Measurements from ENCODE around the gene KANTR.
A peak's percentile ranks its signal among the peaks of the same experiment; 100 is the strongest.

Gene KANTR, protein sequence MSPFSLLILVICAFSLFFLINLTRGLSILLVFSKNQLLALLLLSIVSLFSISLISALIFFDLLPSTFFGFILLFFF

GRCh38 chrX:53093748-53094581, at the start of gene KANTR:
TSS of gene KANTR (plus strand) at chrX:53094142. CDS start at chrX:53124273, 30,131 bp downstream.
- peak; percentile 93 for DNase-seq

- no peak for DNase-seq
These were observed 48.9 kb upstream of the KANTR start for GRCh38 chrX:53044995-53045394.

- no peak for DNase-seq
These were observed 46.7 kb upstream of the KANTR start for GRCh38 chrX:53047228-53047627.

GRCh38 chrX:53048169-53049126, 45.5 kb upstream of the KANTR start, which contains the start of gene GPR173:
TSS of gene GPR173 (plus strand) at chrX:53048789. CDS start at chrX:53076622, 27,833 bp downstream.
- DNase-seq = no peak

GRCh38 chrX:53049127-53049517, 44.8 kb upstream of the KANTR start:
- no peak for DNase-seq

- DNase-seq = no peak
These were observed 43.1 kb upstream of the KANTR start for GRCh38 chrX:53050841-53051240.

- DNase-seq = no peak
These were observed 38.6 kb upstream of the KANTR start for GRCh38 chrX:53055244-53055849.

DNA sequence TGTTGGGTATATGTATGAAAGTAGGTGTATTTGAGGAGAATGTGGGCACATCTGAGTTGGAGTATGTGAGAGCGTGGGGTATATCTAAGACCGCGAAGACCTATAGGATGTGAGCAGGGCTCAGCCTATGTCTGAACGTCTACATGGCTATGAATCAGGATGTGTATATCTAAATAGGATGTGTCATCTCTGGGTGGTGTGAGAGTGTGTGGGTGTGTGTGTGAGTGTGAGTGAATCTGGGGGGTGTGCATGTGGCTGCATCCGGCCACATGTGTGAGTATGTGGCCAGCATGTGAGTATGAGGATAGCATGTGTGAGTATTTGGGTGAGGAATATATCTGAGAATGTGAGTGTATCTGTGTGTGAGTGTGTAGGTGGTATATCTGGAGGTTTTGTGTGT, 37.6 kb upstream of the KANTR start:
- no peak for DNase-seq

- no peak for DNase-seq
These were observed 28.8 kb upstream of the KANTR start for GRCh38 chrX:53065104-53065503.

DNA sequence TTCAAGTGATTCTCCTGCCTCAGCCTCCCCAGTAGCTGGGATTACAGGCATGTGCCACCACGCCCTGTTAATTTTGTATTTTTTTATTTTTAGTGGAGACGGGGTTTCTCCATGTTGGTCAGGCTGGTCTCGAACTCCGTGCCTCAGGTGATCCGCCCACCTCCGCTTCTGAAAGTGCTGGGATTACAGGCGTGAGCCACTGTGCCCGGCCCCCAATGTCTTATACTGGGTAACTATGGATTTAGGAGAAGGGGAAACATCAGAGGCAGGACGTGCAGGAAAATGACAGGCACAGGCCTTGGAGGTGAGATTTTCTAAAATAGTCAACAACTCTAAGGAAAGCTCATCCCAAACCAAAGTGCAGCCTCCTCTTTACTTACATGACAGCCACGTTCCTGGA, 22.9 kb upstream of the KANTR start:
- DNase-seq = no peak

DNA sequence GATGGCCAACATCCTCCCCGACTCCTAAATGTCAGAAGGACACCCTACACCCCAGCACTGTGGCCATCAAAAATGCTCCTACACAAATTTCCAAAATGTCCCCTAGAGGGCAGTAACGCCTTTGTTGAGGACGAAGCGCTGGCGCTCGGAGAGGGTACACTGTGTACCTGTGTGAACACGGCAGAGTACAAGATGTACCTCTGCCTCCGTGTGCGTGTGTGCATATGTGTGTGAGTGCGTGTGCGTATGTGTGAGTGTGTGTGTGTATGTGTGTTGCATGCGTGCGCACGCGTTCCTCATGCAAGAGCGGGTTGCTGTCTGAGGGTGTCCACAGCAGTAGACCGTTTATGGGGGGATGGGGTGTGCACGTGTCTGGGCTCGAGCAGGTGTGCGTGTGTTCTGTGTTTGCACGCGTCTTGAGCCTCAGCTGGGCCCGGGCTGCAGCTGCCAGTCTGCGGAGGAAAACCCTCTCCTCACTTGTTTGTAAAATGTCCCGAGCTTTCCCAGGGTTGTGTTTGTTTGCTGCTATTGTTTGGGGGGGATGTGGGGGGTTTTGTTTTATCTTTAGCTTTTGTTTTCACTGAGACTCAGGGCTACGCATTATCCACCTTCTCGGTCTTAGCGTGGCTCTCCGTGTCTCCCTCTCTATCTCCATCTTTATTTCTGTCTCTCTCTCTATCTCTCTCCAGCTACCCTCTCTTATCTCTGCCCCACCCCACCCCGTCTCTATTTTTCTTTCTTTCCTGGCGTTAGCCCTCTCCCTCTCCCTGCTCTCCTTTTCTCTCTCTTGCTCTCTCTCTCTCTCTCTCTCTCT, 22.1 kb upstream of the KANTR start:
- DNase-seq = peak; percentile 87

DNA sequence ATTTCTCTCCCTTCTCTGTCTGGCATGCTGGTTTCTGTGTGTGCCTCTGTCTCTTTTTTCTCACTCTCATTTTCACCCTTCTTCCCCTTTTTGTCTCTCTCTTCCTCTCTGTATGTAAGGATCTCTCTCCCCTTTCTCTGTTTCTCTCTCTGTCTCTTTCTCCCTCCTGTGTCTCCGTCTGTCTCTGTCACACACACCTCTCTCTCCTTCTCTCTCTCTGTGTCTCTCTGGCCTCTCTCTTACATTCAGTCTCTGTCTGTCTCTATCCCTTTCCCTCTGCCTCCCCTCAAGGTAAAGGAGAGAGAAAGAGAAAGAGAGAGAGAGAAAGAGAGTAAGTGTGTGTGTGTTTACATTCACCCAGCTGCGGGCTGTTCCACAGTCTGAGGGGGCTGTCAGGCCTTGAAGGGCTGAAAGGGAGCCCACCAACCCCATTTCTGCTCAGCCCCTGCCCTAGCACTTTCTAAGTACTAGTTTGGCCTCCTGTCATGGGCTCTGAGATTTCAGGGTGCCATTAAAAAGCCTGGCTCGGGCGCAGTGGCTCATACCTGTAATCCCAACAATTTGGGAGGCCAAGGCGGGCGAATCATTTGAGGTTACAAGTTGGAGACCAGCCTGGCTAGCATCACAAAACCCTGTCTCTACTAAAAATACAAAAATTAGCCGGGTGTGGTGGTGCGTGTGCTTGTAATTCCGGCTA, 21.4 kb upstream of the KANTR start:
- peak; percentile 21 for DNase-seq

- DNase-seq = peak; percentile 36
These were observed 20.8 kb upstream of the KANTR start for GRCh38 chrX:53073115-53073586.

DNA sequence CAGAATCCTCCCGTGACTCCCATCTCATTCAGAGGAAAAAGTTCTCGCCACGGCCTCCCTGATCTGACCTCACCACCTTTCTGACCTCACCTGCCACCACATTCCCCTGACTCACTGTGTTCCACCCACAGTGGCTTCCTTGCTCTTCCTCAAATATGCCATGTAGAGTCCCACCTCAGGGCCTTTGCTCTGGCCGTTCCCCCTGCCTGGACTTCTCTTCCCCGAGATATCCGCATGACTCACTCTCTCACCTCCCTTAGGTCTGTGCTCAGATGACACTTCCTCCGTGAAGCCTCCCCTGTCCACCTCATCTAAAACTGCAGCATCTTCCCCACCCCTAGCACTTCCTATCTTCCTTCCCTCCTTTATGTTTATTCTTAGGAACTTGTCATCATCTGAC, 18.9 kb upstream of the KANTR start:
- no peak for DNase-seq

GRCh38 chrX:53076671-53077070, 17.3 kb upstream of the KANTR start:
- no peak for DNase-seq

GRCh38 chrX:53077207-53078197, 16.4 kb upstream of the KANTR start:
- peak; percentile 19 for DNase-seq

GRCh38 chrX:53078943-53079342, 15.0 kb upstream of the KANTR start:
- no peak for DNase-seq

- no peak for DNase-seq
These were observed 13.0 kb upstream of the KANTR start for GRCh38 chrX:53080628-53081580.
